ENCODE measurements around the gene SOX5. TPM values are rescaled to one million over a fixed set of nuclear protein-coding genes. Genes with fewer than 3 reads are reported as not detected.

The SOX5 gene
- polyA plus RNA-seq, 2 donors = 0.24 to 0.33 TPM

- WGBS, 2 donors = 70 to 82% methylated on average over 4 of the region's 4 CpGs
- Histone ChIP-seq H3K4me1 (ENCODE audit: control insufficient read depth in 2 of 2, insufficient read depth in 2 of 2, low read length in 1 of 2) (peaks cover 0 to 2% of the 10 kb centered on the region in 2 donors), H3K27me3 (ENCODE audit: control insufficient read depth in 1 of 2, insufficient read depth in 2 of 2, low read length in 2 of 2) (no peaks in the 10 kb centered on the region), H3K27ac (ENCODE audit: low read depth in 2 of 2, low read length in 1 of 2) (no peak overlapping the region), H3K9me3 (ENCODE audit: control insufficient read depth in 2 of 2, insufficient read depth in 1 of 2, low read depth in 1 of 2, low read length in 1 of 2) (no peaks in the 10 kb centered on the region), H3K36me3 (ENCODE audit: control insufficient read depth in 2 of 2, insufficient read depth in 2 of 2, low read length in 1 of 2) (no peaks in the 10 kb centered on the region), H3K4me3 (ENCODE audit: low read depth in 1 of 2, low read length in 2 of 2) (no peak overlapping the region)
Observed at GRCh38 chr12:23948291-23948690, 1.2 kb downstream of the SOX5 start.

- H3K27me3 ChIP-seq (ENCODE audit: control insufficient read depth in 1 of 2, insufficient read depth in 2 of 2, low read length in 2 of 2) = no peaks in the 10 kb centered on the region
- no peaks in the 10 kb centered on the region for H3K9me3 ChIP-seq (ENCODE audit: control insufficient read depth in 2 of 2, insufficient read depth in 1 of 2, low read depth in 1 of 2, low read length in 1 of 2)
- 63 to 75% methylated on average over 2 of the region's 2 CpGs for WGBS, 2 donors
- H3K27ac ChIP-seq (ENCODE audit: low read depth in 2 of 2, low read length in 1 of 2) = no peak overlapping the region
- peaks cover 0 to 2% of the 10 kb centered on the region in 2 donors for H3K4me1 ChIP-seq (ENCODE audit: control insufficient read depth in 2 of 2, insufficient read depth in 2 of 2, low read length in 1 of 2)
- no peak overlapping the region for H3K4me3 ChIP-seq (ENCODE audit: low read depth in 1 of 2, low read length in 2 of 2)
- H3K36me3 ChIP-seq (ENCODE audit: control insufficient read depth in 2 of 2, insufficient read depth in 2 of 2, low read length in 1 of 2) = no peaks in the 10 kb centered on the region
Observed at GRCh38 chr12:23947395-23947794, 2.1 kb downstream of the SOX5 start.

GRCh38 chr12:23945249-23945648 is 4.2 kb downstream of the SOX5 start:
- Histone ChIP-seq H3K36me3 (ENCODE audit: control insufficient read depth in 2 of 2, insufficient read depth in 2 of 2, low read length in 1 of 2) (no peaks in the 10 kb centered on the region), H3K4me3 (ENCODE audit: low read depth in 1 of 2, low read length in 2 of 2) (no peak overlapping the region), H3K27ac (ENCODE audit: low read depth in 2 of 2, low read length in 1 of 2) (no peak overlapping the region), H3K9me3 (ENCODE audit: control insufficient read depth in 2 of 2, insufficient read depth in 1 of 2, low read depth in 1 of 2, low read length in 1 of 2) (no peaks in the 10 kb centered on the region), H3K27me3 (ENCODE audit: control insufficient read depth in 1 of 2, insufficient read depth in 2 of 2, low read length in 2 of 2) (no peaks in the 10 kb centered on the region), H3K4me1 (ENCODE audit: control insufficient read depth in 2 of 2, insufficient read depth in 2 of 2, low read length in 1 of 2) (no peaks in the 10 kb centered on the region)
- WGBS, 2 donors = 85 to 96% methylated on average over 2 of the region's 2 CpGs

- Histone ChIP-seq H3K27ac (ENCODE audit: low read depth in 2 of 2, low read length in 1 of 2) (no peak overlapping the region), H3K36me3 (ENCODE audit: control insufficient read depth in 2 of 2, insufficient read depth in 2 of 2, low read length in 1 of 2) (no peaks in the 10 kb centered on the region), H3K4me1 (ENCODE audit: control insufficient read depth in 2 of 2, insufficient read depth in 2 of 2, low read length in 1 of 2) (no peaks in the 10 kb centered on the region), H3K27me3 (ENCODE audit: control insufficient read depth in 1 of 2, insufficient read depth in 2 of 2, low read length in 2 of 2) (no peaks in the 10 kb centered on the region), H3K4me3 (ENCODE audit: low read depth in 1 of 2, low read length in 2 of 2) (no peak overlapping the region), H3K9me3 (ENCODE audit: control insufficient read depth in 2 of 2, insufficient read depth in 1 of 2, low read depth in 1 of 2, low read length in 1 of 2) (no peaks in the 10 kb centered on the region)
- 71 to 72% methylated on average over 5 of the region's 5 CpGs for WGBS, 2 donors
Observed at GRCh38 chr12:23944067-23944466, 5.4 kb downstream of the SOX5 start.

- Histone ChIP-seq H3K4me3 (ENCODE audit: low read depth in 1 of 2, low read length in 2 of 2) (no peak overlapping the region), H3K27ac (ENCODE audit: low read depth in 2 of 2, low read length in 1 of 2) (no peak overlapping the region), H3K36me3 (ENCODE audit: control insufficient read depth in 2 of 2, insufficient read depth in 2 of 2, low read length in 1 of 2) (no peaks in the 10 kb centered on the region), H3K27me3 (ENCODE audit: control insufficient read depth in 1 of 2, insufficient read depth in 2 of 2, low read length in 2 of 2) (no peaks in the 10 kb centered on the region), H3K9me3 (ENCODE audit: control insufficient read depth in 2 of 2, insufficient read depth in 1 of 2, low read depth in 1 of 2, low read length in 1 of 2) (no peaks in the 10 kb centered on the region), H3K4me1 (ENCODE audit: control insufficient read depth in 2 of 2, insufficient read depth in 2 of 2, low read length in 1 of 2) (no peaks in the 10 kb centered on the region)
- WGBS, 2 donors = 73 to 81% methylated on average over 4 of the region's 4 CpGs
Observed at GRCh38 chr12:23942841-23943240, 6.6 kb downstream of the SOX5 start.

GRCh38 chr12:23941780-23942179 is 7.7 kb downstream of the SOX5 start:
- WGBS, 2 donors = 66 to 78% methylated on average over 1 of the region's 1 CpG
- no peak overlapping the region for H3K4me3 ChIP-seq (ENCODE audit: low read depth in 1 of 2, low read length in 2 of 2)
- H3K4me1 ChIP-seq (ENCODE audit: control insufficient read depth in 2 of 2, insufficient read depth in 2 of 2, low read length in 1 of 2) = no peaks in the 10 kb centered on the region
- no peaks in the 10 kb centered on the region for H3K9me3 ChIP-seq (ENCODE audit: control insufficient read depth in 2 of 2, insufficient read depth in 1 of 2, low read depth in 1 of 2, low read length in 1 of 2)
- H3K27me3 ChIP-seq (ENCODE audit: control insufficient read depth in 1 of 2, insufficient read depth in 2 of 2, low read length in 2 of 2) = no peaks in the 10 kb centered on the region
- no peak overlapping the region for H3K27ac ChIP-seq (ENCODE audit: low read depth in 2 of 2, low read length in 1 of 2)
- no peaks in the 10 kb centered on the region for H3K36me3 ChIP-seq (ENCODE audit: control insufficient read depth in 2 of 2, insufficient read depth in 2 of 2, low read length in 1 of 2)

- Histone ChIP-seq H3K4me3 (ENCODE audit: low read depth in 1 of 2, low read length in 2 of 2) (no peak overlapping the region), H3K9me3 (ENCODE audit: control insufficient read depth in 2 of 2, insufficient read depth in 1 of 2, low read depth in 1 of 2, low read length in 1 of 2) (no peaks in the 10 kb centered on the region), H3K36me3 (ENCODE audit: control insufficient read depth in 2 of 2, insufficient read depth in 2 of 2, low read length in 1 of 2) (no peaks in the 10 kb centered on the region), H3K27ac (ENCODE audit: low read depth in 2 of 2, low read length in 1 of 2) (no peak overlapping the region), H3K4me1 (ENCODE audit: control insufficient read depth in 2 of 2, insufficient read depth in 2 of 2, low read length in 1 of 2) (no peaks in the 10 kb centered on the region), H3K27me3 (ENCODE audit: control insufficient read depth in 1 of 2, insufficient read depth in 2 of 2, low read length in 2 of 2) (no peaks in the 10 kb centered on the region)
- WGBS, 2 donors = 91 to 92% methylated on average over 3 of the region's 3 CpGs
Observed at GRCh38 chr12:23938422-23938821, 11.0 kb downstream of the SOX5 start.

GRCh38 chr12:23931176-23931575 is 18.3 kb downstream of the SOX5 start:
- WGBS, 2 donors = 76 to 77% methylated on average over 2 of the region's 2 CpGs
- Histone ChIP-seq H3K27me3 (ENCODE audit: control insufficient read depth in 1 of 2, insufficient read depth in 2 of 2, low read length in 2 of 2) (no peaks in the 10 kb centered on the region), H3K4me3 (ENCODE audit: low read depth in 1 of 2, low read length in 2 of 2) (no peak overlapping the region), H3K9me3 (ENCODE audit: control insufficient read depth in 2 of 2, insufficient read depth in 1 of 2, low read depth in 1 of 2, low read length in 1 of 2) (no peaks in the 10 kb centered on the region), H3K36me3 (ENCODE audit: control insufficient read depth in 2 of 2, insufficient read depth in 2 of 2, low read length in 1 of 2) (no peaks in the 10 kb centered on the region), H3K4me1 (ENCODE audit: control insufficient read depth in 2 of 2, insufficient read depth in 2 of 2, low read length in 1 of 2) (no peaks in the 10 kb centered on the region), H3K27ac (ENCODE audit: low read depth in 2 of 2, low read length in 1 of 2) (no peak overlapping the region)

GRCh38 chr12:23930599-23930998 is 18.9 kb downstream of the SOX5 start:
- 84 to 85% methylated on average over 2 of the region's 2 CpGs for WGBS, 2 donors
- no peaks in the 10 kb centered on the region for H3K4me1 ChIP-seq (ENCODE audit: control insufficient read depth in 2 of 2, insufficient read depth in 2 of 2, low read length in 1 of 2)
- H3K27ac ChIP-seq (ENCODE audit: low read depth in 2 of 2, low read length in 1 of 2) = no peak overlapping the region
- H3K9me3 ChIP-seq (ENCODE audit: control insufficient read depth in 2 of 2, insufficient read depth in 1 of 2, low read depth in 1 of 2, low read length in 1 of 2) = no peaks in the 10 kb centered on the region
- no peaks in the 10 kb centered on the region for H3K36me3 ChIP-seq (ENCODE audit: control insufficient read depth in 2 of 2, insufficient read depth in 2 of 2, low read length in 1 of 2)
- no peaks in the 10 kb centered on the region for H3K27me3 ChIP-seq (ENCODE audit: control insufficient read depth in 1 of 2, insufficient read depth in 2 of 2, low read length in 2 of 2)
- no peak overlapping the region for H3K4me3 ChIP-seq (ENCODE audit: low read depth in 1 of 2, low read length in 2 of 2)

GRCh38 chr12:23929906-23930305 is 19.6 kb downstream of the SOX5 start:
- no peaks in the 10 kb centered on the region for H3K27me3 ChIP-seq (ENCODE audit: control insufficient read depth in 1 of 2, insufficient read depth in 2 of 2, low read length in 2 of 2)
- H3K4me1 ChIP-seq (ENCODE audit: control insufficient read depth in 2 of 2, insufficient read depth in 2 of 2, low read length in 1 of 2) = no peaks in the 10 kb centered on the region
- H3K4me3 ChIP-seq (ENCODE audit: low read depth in 1 of 2, low read length in 2 of 2) = no peak overlapping the region
- H3K9me3 ChIP-seq (ENCODE audit: control insufficient read depth in 2 of 2, insufficient read depth in 1 of 2, low read depth in 1 of 2, low read length in 1 of 2) = no peaks in the 10 kb centered on the region
- no peak overlapping the region for H3K27ac ChIP-seq (ENCODE audit: low read depth in 2 of 2, low read length in 1 of 2)
- no peaks in the 10 kb centered on the region for H3K36me3 ChIP-seq (ENCODE audit: control insufficient read depth in 2 of 2, insufficient read depth in 2 of 2, low read length in 1 of 2)
- 76 to 77% methylated on average over 2 of the region's 2 CpGs for WGBS, 2 donors

Measured in esophagus (tissue), 2 donors.